ENCODE results near the gene RGS9. TPM values are rescaled to one million over a fixed set of nuclear protein-coding genes. Genes with fewer than 3 reads are reported as not detected.

RGS9 gene
- total and polyA plus RNA-seq, 4 donors: 1.0 to 4.0 (median 2.1) TPM

DNA sequence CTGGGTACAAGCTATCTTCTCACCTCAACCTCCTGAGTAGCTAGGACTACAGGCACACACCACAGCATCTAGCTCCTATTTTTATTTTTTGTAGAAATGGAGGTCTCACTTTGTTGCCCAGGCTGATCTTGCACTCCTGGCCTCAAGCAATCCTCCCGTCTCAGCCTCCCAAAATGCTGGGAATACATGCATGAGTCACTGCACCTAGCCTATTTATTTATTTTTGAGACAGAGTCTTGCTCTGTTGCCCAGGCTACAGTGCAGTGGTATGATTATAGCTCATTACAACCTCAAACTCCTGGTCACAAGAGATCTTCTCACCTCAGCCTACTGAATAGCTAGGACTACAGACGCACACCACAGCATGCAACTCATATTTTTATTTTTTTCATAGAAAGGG, 40.1 kb upstream of the RGS9 start:
- WGBS: 98% methylated on average over 2 of the region's 2 CpGs
- no peak overlapping the region for H3K27ac ChIP-seq (ENCODE audit: low read depth in 1 of 2, low read length in 2 of 2)
- no peak for TF ChIP-seq SP1 (IDR thresholded peaks at IDR 0.05)
- no peak for TF ChIP-seq JUND (IDR thresholded peaks at IDR 0.05)
- TF ChIP-seq RXRA (IDR thresholded peaks at IDR 0.05): no peak
- TF ChIP-seq, protein P1, sequence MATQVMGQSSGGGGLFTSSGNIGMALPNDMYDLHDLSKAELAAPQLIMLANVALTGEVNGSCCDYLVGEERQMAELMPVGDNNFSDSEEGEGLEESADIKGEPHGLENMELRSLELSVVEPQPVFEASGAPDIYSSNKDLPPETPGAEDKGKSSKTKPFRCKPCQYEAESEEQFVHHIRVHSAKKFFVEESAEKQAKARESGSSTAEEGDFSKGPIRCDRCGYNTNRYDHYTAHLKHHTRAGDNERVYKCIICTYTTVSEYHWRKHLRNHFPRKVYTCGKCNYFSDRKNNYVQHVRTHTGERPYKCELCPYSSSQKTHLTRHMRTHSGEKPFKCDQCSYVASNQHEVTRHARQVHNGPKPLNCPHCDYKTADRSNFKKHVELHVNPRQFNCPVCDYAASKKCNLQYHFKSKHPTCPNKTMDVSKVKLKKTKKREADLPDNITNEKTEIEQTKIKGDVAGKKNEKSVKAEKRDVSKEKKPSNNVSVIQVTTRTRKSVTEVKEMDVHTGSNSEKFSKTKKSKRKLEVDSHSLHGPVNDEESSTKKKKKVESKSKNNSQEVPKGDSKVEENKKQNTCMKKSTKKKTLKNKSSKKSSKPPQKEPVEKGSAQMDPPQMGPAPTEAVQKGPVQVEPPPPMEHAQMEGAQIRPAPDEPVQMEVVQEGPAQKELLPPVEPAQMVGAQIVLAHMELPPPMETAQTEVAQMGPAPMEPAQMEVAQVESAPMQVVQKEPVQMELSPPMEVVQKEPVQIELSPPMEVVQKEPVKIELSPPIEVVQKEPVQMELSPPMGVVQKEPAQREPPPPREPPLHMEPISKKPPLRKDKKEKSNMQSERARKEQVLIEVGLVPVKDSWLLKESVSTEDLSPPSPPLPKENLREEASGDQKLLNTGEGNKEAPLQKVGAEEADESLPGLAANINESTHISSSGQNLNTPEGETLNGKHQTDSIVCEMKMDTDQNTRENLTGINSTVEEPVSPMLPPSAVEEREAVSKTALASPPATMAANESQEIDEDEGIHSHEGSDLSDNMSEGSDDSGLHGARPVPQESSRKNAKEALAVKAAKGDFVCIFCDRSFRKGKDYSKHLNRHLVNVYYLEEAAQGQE (IDR thresholded peaks at IDR 0.05): no peak
- no peak for TF ChIP-seq YY1 (IDR thresholded peaks at IDR 0.05)
- no peak for TF ChIP-seq FOXA2 (IDR thresholded peaks at IDR 0.05)
- TF ChIP-seq NR2F2 (IDR thresholded peaks at IDR 0.05): no peak
- no peak for TF ChIP-seq RAD21 (IDR thresholded peaks at IDR 0.05)
- TF ChIP-seq, protein P2, sequence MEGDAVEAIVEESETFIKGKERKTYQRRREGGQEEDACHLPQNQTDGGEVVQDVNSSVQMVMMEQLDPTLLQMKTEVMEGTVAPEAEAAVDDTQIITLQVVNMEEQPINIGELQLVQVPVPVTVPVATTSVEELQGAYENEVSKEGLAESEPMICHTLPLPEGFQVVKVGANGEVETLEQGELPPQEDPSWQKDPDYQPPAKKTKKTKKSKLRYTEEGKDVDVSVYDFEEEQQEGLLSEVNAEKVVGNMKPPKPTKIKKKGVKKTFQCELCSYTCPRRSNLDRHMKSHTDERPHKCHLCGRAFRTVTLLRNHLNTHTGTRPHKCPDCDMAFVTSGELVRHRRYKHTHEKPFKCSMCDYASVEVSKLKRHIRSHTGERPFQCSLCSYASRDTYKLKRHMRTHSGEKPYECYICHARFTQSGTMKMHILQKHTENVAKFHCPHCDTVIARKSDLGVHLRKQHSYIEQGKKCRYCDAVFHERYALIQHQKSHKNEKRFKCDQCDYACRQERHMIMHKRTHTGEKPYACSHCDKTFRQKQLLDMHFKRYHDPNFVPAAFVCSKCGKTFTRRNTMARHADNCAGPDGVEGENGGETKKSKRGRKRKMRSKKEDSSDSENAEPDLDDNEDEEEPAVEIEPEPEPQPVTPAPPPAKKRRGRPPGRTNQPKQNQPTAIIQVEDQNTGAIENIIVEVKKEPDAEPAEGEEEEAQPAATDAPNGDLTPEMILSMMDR (IDR thresholded peaks at IDR 0.05; ENCODE audit: low read depth, low read length, missing input control): no peak

DNA sequence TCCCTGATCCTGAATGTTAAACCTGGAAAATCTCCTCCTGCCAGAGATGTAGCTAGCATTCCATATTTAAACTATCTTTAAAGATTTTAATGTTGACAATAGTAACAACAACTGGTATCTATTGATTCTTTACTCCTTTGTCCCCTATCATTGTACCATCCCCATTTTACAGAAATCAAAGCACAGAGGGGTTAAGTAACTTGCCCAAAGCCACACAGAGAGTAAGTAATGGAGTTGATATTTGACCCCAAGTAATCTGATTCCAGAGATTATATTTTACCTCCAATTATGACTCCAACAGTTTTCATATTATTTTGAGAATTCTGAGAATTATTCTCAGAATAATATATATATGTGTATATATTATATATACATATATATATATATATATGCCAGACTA, 37.7 kb upstream of the RGS9 start:
- DNase-seq (ENCODE audit: low spot score): no peak
- H3K9me3 ChIP-seq (ENCODE audit: control insufficient read depth in 4 of 4, low read length in 3 of 4): no peaks in the 10 kb centered on the region
- H3K27me3 ChIP-seq (ENCODE audit: control insufficient read depth in 4 of 4, insufficient read depth in 4 of 4, low read length in 3 of 4): no peaks in the 10 kb centered on the region
- no peak overlapping the region for H3K4me3 ChIP-seq (ENCODE audit: low read depth in 1 of 3, low read length in 3 of 3)
- no peak overlapping the region for H3K9ac ChIP-seq (ENCODE audit: low read depth in 1 of 2, low read length in 2 of 2)
- H3K36me3 ChIP-seq (ENCODE audit: control insufficient read depth in 4 of 4, insufficient read depth in 3 of 4, low read depth in 1 of 4, low read length in 3 of 4): no peaks in the 10 kb centered on the region
- H3K27ac ChIP-seq (ENCODE audit: low read depth in 1 of 2, low read length in 2 of 2): no peak overlapping the region
- H3K4me1 ChIP-seq (ENCODE audit: control insufficient read depth in 4 of 4, insufficient read depth in 4 of 4, low read length in 3 of 4): peaks cover 0 to 13% (median 4%) of the 10 kb centered on the region in 4 donors
- TF ChIP-seq, protein P1 (IDR thresholded peaks at IDR 0.05): no peak
- TF ChIP-seq, protein P3, sequence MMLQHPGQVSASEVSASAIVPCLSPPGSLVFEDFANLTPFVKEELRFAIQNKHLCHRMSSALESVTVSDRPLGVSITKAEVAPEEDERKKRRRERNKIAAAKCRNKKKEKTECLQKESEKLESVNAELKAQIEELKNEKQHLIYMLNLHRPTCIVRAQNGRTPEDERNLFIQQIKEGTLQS (IDR thresholded peaks at IDR 0.05): no peak
- TF ChIP-seq HNF4G (IDR thresholded peaks at IDR 0.05): no peak
- TF ChIP-seq GABPA (IDR thresholded peaks at IDR 0.05 in 1 of 2, conservative IDR thresholded peaks at IDR 0.05 in 1 of 2): no peak
- no peak for TF ChIP-seq YY1 (IDR thresholded peaks at IDR 0.05)
- no peak for TF ChIP-seq NR2F2 (IDR thresholded peaks at IDR 0.05)
- no peak for TF ChIP-seq HNF4A (conservative IDR thresholded peaks at IDR 0.05)
- no peak for TF ChIP-seq RAD21 (IDR thresholded peaks at IDR 0.05)
- no peak for TF ChIP-seq TAF1 (conservative IDR thresholded peaks at IDR 0.05)
- TF ChIP-seq EGR1 (IDR thresholded peaks at IDR 0.05; ENCODE audit: low read depth in 2 of 2): no peak

More for the DNA sequence above, 40.1 kb upstream of the RGS9 start:
- Histone ChIP-seq H3K27me3 (ENCODE audit: control insufficient read depth in 4 of 4, insufficient read depth in 4 of 4, low read length in 3 of 4) (no peaks in the 10 kb centered on the region), H3K4me3 (ENCODE audit: low read depth in 1 of 3, low read length in 3 of 3) (no peak overlapping the region), H3K9ac (ENCODE audit: low read depth in 1 of 2, low read length in 2 of 2) (no peak overlapping the region), H3K4me1 (ENCODE audit: control insufficient read depth in 4 of 4, insufficient read depth in 4 of 4, low read length in 3 of 4) (peaks cover 0 to 13% (median 4%) of the 10 kb centered on the region in 4 donors), H3K9me3 (ENCODE audit: control insufficient read depth in 4 of 4, low read length in 3 of 4) (no peaks in the 10 kb centered on the region), H3K36me3 (ENCODE audit: control insufficient read depth in 4 of 4, insufficient read depth in 3 of 4, low read depth in 1 of 4, low read length in 3 of 4) (no peaks in the 10 kb centered on the region)
- DNase-seq (ENCODE audit: low spot score): no peak

All from liver (tissue), 9 donors.